Left ventricle myocardium inferior (tissue), 1 donor: ENCODE measurements around the gene DOCK3. TPM values are rescaled to one million over a fixed set of nuclear protein-coding genes. Genes with fewer than 3 reads are reported as not detected.
A peak's percentile ranks its signal among the peaks of the same experiment; 100 is the strongest.
"Not testable (repeated sequence)": the region's sequence is repeated elsewhere in the genome, so short reads cannot be mapped to it uniquely, and the experiment has no call there.

Source experiments
- DNase-seq: peaks from one replicate; pipeline ENCODE4 v3.0.0-alpha.2; 2020
- H3K27ac ChIP-seq: fragments of 200-600 bp; replicated peaks from 2 replicates; pipeline ENCODE4 v1.8.0; 2021
- H3K27me3 ChIP-seq: fragments of 200-600 bp; 2 replicates; pipeline ENCODE4 v1.8.0; 2021; ENCODE audit warnings: low read depth
- H3K36me3 ChIP-seq: fragments of 200-600 bp; 2 replicates; pipeline ENCODE4 v1.8.0; 2021
- H3K4me1 ChIP-seq: fragments of 200-600 bp; 2 replicates; pipeline ENCODE4 v1.8.0; 2021
- H3K4me3 ChIP-seq: fragments of 200-600 bp; 2 replicates; pipeline ENCODE4 v1.8.0; 2021; ENCODE audit warnings: mild to moderate bottlenecking, moderate library complexity
- H3K9me3 ChIP-seq: fragments of 200-600 bp; replicated peaks from 2 replicates; pipeline ENCODE4 v1.8.0; 2021
- CTCF ChIP-seq: fragments of 200-600 bp; IDR thresholded peaks from 2 replicates; pipeline ENCODE4 v1.8.0; 2021; ENCODE audit warnings: antibody characterized with exemption, mild to moderate bottlenecking, borderline replicate concordance
- intact Hi-C: fragments of 100-400 bp; cut with micrococcal nuclease; formaldehyde crosslinking; loops from one replicate; pipeline ENCODE4 v1.11.0; 2022
- total RNA-seq: library from RNA; stranded (reverse); fragmentation: NEBNext Ultra II Directional; extraction: Animal tissue kit (Norgen Biotek cat#: 25700); gene quantifications from one replicate; pipeline ENCODE4 v1.2.1, GENCODE V29; 2021
- donor health status: DM: no; HTN: yes; CAD: no; lungs with severe emphysema.

The DOCK3 gene
- total RNA-seq, 1 donor from 2014 or later = 3.9 TPM

GRCh38 chr3:51190199-51190598 is 515.5 kb downstream of the DOCK3 start:
- intact Hi-C loops = no loop called here
- no peaks in the 10 kb centered on the region for H3K36me3 ChIP-seq
- TF ChIP-seq CTCF = peak; percentile 18
- DNase-seq = no peak
- peaks cover 12% of the 10 kb centered on the region for H3K4me1 ChIP-seq
- no peak overlapping the region for H3K4me3 ChIP-seq
- no peaks in the 10 kb centered on the region for H3K27me3 ChIP-seq
- no peak overlapping the region for H3K27ac ChIP-seq
- peaks cover 37% of the 10 kb centered on the region for H3K9me3 ChIP-seq

GRCh38 chr3:51190827-51191226 is 516.1 kb downstream of the DOCK3 start:
- H3K9me3 ChIP-seq = peaks cover 31% of the 10 kb centered on the region
- no peaks in the 10 kb centered on the region for H3K27me3 ChIP-seq
- H3K27ac ChIP-seq = no peak overlapping the region
- H3K4me3 ChIP-seq = no peak overlapping the region
- intact Hi-C loops = no loop called here
- peaks cover 12% of the 10 kb centered on the region for H3K4me1 ChIP-seq
- no peak for DNase-seq
- no peak for TF ChIP-seq CTCF
- H3K36me3 ChIP-seq = no peaks in the 10 kb centered on the region

- no peak overlapping the region for H3K4me3 ChIP-seq
- H3K27ac ChIP-seq = no peak overlapping the region
- no peak for DNase-seq
- H3K4me1 ChIP-seq = peaks cover 12% of the 10 kb centered on the region
- intact Hi-C loops = no loop called here
- H3K9me3 ChIP-seq = peaks cover 32% of the 10 kb centered on the region
- H3K27me3 ChIP-seq = no peaks in the 10 kb centered on the region
- TF ChIP-seq CTCF = no peak
- H3K36me3 ChIP-seq = no peaks in the 10 kb centered on the region
Measured at GRCh38 chr3:51191768-51192167, 517.0 kb downstream of the DOCK3 start.

GRCh38 chr3:51198477-51198876 is 523.8 kb downstream of the DOCK3 start:
- no peak for TF ChIP-seq CTCF
- intact Hi-C loops = no loop called here
- H3K27ac ChIP-seq = no peak overlapping the region
- no peaks in the 10 kb centered on the region for H3K27me3 ChIP-seq
- H3K36me3 ChIP-seq = no peaks in the 10 kb centered on the region
- H3K4me1 ChIP-seq = no peaks in the 10 kb centered on the region
- no peak overlapping the region for H3K4me3 ChIP-seq
- H3K9me3 ChIP-seq = peaks cover 17% of the 10 kb centered on the region
- DNase-seq = no peak

GRCh38 chr3:51199296-51199695 is 524.6 kb downstream of the DOCK3 start:
- H3K4me1 ChIP-seq, H3K4me3 ChIP-seq, H3K27me3 ChIP-seq, intact Hi-C loops, H3K27ac ChIP-seq, H3K36me3 ChIP-seq, DNase-seq: not testable (repeated sequence)
- H3K9me3 ChIP-seq = peaks cover 17% of the 10 kb centered on the region

- Histone ChIP-seq H3K4me3 (no peak overlapping the region), H3K36me3 (no peaks in the 10 kb centered on the region), H3K4me1 (peaks cover 8% of the 10 kb centered on the region), H3K27ac (no peak overlapping the region), H3K27me3 (no peaks in the 10 kb centered on the region), H3K9me3 (no peaks in the 10 kb centered on the region)
- TF ChIP-seq CTCF = no peak
- intact Hi-C loops = no loop called here
- no peak for DNase-seq
Measured at GRCh38 chr3:51216291-51216690, 541.6 kb downstream of the DOCK3 start.
